K562 (cell line): ENCODE results near the gene TNN.

Experiments
- CHD2 ChIP-seq: IDR thresholded peaks from 2 replicates; pipeline ENCODE4 v1.6.1; 2011; ENCODE audit warnings: low read depth, low read length
- ETS1 ChIP-seq: conservative IDR thresholded peaks from 2 replicates; pipeline ENCODE4 v1.6.1; 2011; ENCODE audit warnings: low read depth, mild to moderate bottlenecking, low read length; ENCODE audit not compliant: control insufficient read depth
- FOS ChIP-seq: IDR thresholded peaks from 3 replicates; pipeline ENCODE4 v1.6.1; 2011; ENCODE audit not compliant: insufficient read length; ENCODE audit errors: extremely low read depth
- GMEB1 ChIP-seq: fragments of 250-450 bp; sonication (Bioruptor Pico); IDR thresholded peaks from 2 replicates; pipeline ENCODE4 v1.4.0; 2020; ENCODE audit warnings: mild to moderate bottlenecking
- HDAC2 ChIP-seq: fragments of 450-650 bp; IDR thresholded peaks from 2 replicates; pipeline ENCODE4 v1.6.1; 2016; ENCODE audit warnings: mild to moderate bottlenecking
- JUN ChIP-seq, 2 experiments: sonication (generic) in 1 of 2; formaldehyde crosslinking in 1 of 2; IDR thresholded peaks; 2 replicates each; pipeline versions ENCODE4 v1.6.1 to v1.8.0; 2012 to 2022; ENCODE audit warnings: borderline replicate concordance in 2 of 2, mild to moderate bottlenecking in 2 of 2, improper control_type of control experiment in 1 of 2, low read depth in 1 of 2, low read length in 1 of 2, missing genetic modification reagents in 1 of 2
- PATZ1 ChIP-seq: fragments of 250-450 bp; sonication (Bioruptor Pico); IDR thresholded peaks from 2 replicates; pipeline ENCODE4 v1.5.0; 2020; ENCODE audit warnings: mild to moderate bottlenecking, borderline replicate concordance
- PHF21A ChIP-seq: fragments of 450-650 bp; IDR thresholded peaks from 2 replicates; pipeline ENCODE4 v1.6.1; 2017; ENCODE audit warnings: low read depth, borderline replicate concordance
- POLR2AphosphoS5 ChIP-seq: IDR thresholded peaks from 2 replicates; pipeline ENCODE4 v1.6.1; 2011; ENCODE audit warnings: mild to moderate bottlenecking, low read depth, low read length, moderate library complexity; ENCODE audit not compliant: control insufficient read depth, insufficient read depth
- RFX5 ChIP-seq: IDR thresholded peaks from 2 replicates; pipeline ENCODE4 v1.6.1; 2011; ENCODE audit warnings: low read depth, mild to moderate bottlenecking, improper control_type of control experiment, low read length
- USF2 ChIP-seq: sonication (generic); formaldehyde crosslinking; IDR thresholded peaks from 2 replicates; pipeline ENCODE4 v1.5.0; 2020; ENCODE audit warnings: missing genetic modification reagents
- ZNF830 ChIP-seq: fragments of 250-450 bp; sonication (Bioruptor Pico); IDR thresholded peaks from 2 replicates; pipeline ENCODE4 v1.5.0; 2021; ENCODE audit warnings: mild to moderate bottlenecking

- TF ChIP-seq ZNF830 (CRISPR knock-in tag) (no peak), PHF21A (no peak), FOS (no peak), GMEB1 (CRISPR knock-in tag) (no peak), USF2 (CRISPR knock-in tag) (no peak), ETS1 (no peak), HDAC2 (no peak), JUN (IDR thresholded peaks at IDR 0.05; ENCODE audit: borderline replicate concordance, low read depth, low read length) (no peak), JUN (CRISPR knock-in tag; IDR thresholded peaks at IDR 0.05; ENCODE audit: borderline replicate concordance) (no peak), CHD2 (no peak), RFX5 (no peak), POLR2AphosphoS5 (no peak), PATZ1 (CRISPR knock-in tag) (no peak)
These were observed 12.4 kb downstream of the TNN start for GRCh38 chr1:175080030-175080429.
